Testis (tissue), 3 donors: ENCODE results near the gene KRT20. TPM values are rescaled to one million over a fixed set of nuclear protein-coding genes. Genes with fewer than 3 reads are reported as not detected.

Source experiments
- DNase-seq: peaks from one replicate; pipeline ENCODE4 v3.0.0-alpha.2; 2019
- H3K27ac ChIP-seq, 2 donors: fragments of 200-600 bp; sonication (generic); one replicate each; pipeline ENCODE4 v1.5.1; 2019
- H3K27me3 ChIP-seq: fragments of 200-600 bp; sonication (generic); one replicate; pipeline ENCODE4 v1.5.1; 2019
- H3K36me3 ChIP-seq: fragments of 200-600 bp; sonication (generic); one replicate; pipeline ENCODE4 v1.5.1; 2017; ENCODE audit warnings: low read depth; ENCODE audit errors: missing control alignments
- H3K4me1 ChIP-seq: fragments of 200-600 bp; sonication (generic); one replicate; pipeline ENCODE4 v1.5.1; 2019
- H3K4me3 ChIP-seq, 2 donors: fragments of 200-600 bp; sonication (generic); one replicate each; pipeline ENCODE4 v1.5.1; 2017 to 2019
- H3K9me3 ChIP-seq: fragments of 200-600 bp; sonication (generic); one replicate; pipeline ENCODE4 v1.5.1; 2017
- CTCF ChIP-seq, 3 experiments: fragments of 450-650 bp in 2 of 3; fragments of 200-600 bp in 1 of 3; sonication (generic) in 1 of 3; IDR thresholded peaks; one replicate each; pipeline ENCODE4 v1.5.1; 2016 to 2019; ENCODE audit warnings: antibody characterized with exemption in 3 of 3, mild to moderate bottlenecking in 2 of 3, moderate library complexity in 1 of 3
- POLR2A ChIP-seq: fragments of 450-650 bp; IDR thresholded peaks from one replicate; pipeline ENCODE4 v1.6.1; 2017; ENCODE audit warnings: antibody characterized with exemption, mild to moderate bottlenecking, moderate library complexity
- WGBS, 2 donors: methylation state at CpG; one replicate each; pipeline ENCODE4 v1.1.5; 2018; 5-methylcytosine and 5-hydroxymethylcytosine counted together
- intact Hi-C: fragments of 100-400 bp; cut with DNase I; formaldehyde crosslinking; loops from one replicate; pipeline ENCODE4 v1.15.1; 2023; ENCODE audit warnings: low total_unique reads
- polyA plus RNA-seq: library from polyadenylated mRNA; stranded (reverse); fragments of 350-450 nt; fragmentation: Illumina TruSeq; extraction: RNeasy Lipid Tissue Mini Kit (QIAGEN cat#74804); gene quantifications from one replicate; pipeline ENCODE4 v1.2.3, GENCODE V29; 2014; ENCODE audit warnings: low read depth, low replicate concordance; ENCODE audit not compliant: insufficient read depth
- total RNA-seq, 2 donors: library from RNA; depleted of rRNA; stranded (reverse); fragments of >200 nt; gene quantifications; one replicate each; pipeline ENCODE4 v1.2.3, GENCODE V29; 2016

KRT20 gene
- total and polyA plus RNA-seq, 3 donors from 2014 or later, result not detected

DNA sequence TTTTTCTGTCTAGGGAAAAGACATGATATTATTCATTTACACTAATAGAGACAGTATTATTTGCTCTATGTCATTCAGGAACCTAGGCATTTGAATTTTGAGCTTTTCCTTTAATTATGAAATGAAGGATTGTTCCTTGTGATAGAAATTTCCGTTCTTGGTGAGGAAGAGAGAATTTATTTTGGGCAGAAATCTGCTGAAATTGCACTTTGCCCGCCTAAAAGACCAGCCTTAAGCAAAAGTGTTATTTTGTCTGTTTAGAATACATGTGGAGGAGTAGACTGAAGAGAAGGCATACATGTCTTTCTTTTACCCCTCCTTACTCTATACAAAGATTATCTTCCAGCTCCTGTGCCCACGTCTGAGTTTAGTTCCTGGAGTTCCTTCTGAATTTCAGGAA is 45.8 kb downstream of the KRT20 start:
- no peak for DNase-seq
- Histone ChIP-seq H3K36me3 (no peaks in the 10 kb centered on the region), H3K27me3 (no peaks in the 10 kb centered on the region), H3K4me1 (peaks cover 4% of the 10 kb centered on the region), H3K9me3 (no peaks in the 10 kb centered on the region), H3K27ac (no peak overlapping the region), H3K4me3 (no peak overlapping the region)
- TF ChIP-seq POLR2A, result no peak
- TF ChIP-seq CTCF (IDR thresholded peaks at IDR 0.05), result no peak
- WGBS, 2 donors, result 81 to 87% methylated on average over 3 of the region's 3 CpGs
- intact Hi-C loops, result no loop called here

GRCh38 chr17:40836020-40836419 is 49.0 kb downstream of the KRT20 start:
- Histone ChIP-seq H3K36me3 (no peaks in the 10 kb centered on the region), H3K27me3 (no peaks in the 10 kb centered on the region), H3K9me3 (no peaks in the 10 kb centered on the region), H3K4me3 (no peak overlapping the region), H3K27ac (no peak overlapping the region), H3K4me1 (peaks cover 8% of the 10 kb centered on the region)
- TF ChIP-seq CTCF (IDR thresholded peaks at IDR 0.05) (no peak), POLR2A (no peak)
- DNase-seq, result no peak
- WGBS, 2 donors, result 92% methylated on average over 4 of the region's 4 CpGs
- intact Hi-C loops, result no loop called here

DNA sequence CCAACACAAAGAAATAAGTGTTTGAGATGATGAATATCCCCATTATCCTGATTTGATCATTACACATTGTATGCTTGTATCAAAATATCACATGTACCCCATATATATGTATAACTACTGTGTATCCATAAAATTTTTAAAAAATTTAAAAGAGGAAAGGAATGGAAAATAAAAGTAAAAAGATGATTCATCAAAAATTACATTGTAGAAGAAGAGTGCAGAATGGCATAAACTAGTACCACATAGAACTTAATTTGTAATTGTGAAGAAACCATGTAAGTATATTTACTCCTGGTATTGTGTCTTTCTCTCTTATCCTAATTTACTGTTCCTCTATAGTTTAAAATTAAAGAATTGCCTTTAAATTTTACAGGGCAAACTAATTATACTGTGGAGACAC is 51.2 kb downstream of the KRT20 start:
- H3K9me3 ChIP-seq, result no peaks in the 10 kb centered on the region
- H3K27ac ChIP-seq, result no peak overlapping the region
- peaks cover 13% of the 10 kb centered on the region for H3K4me1 ChIP-seq
- DNase-seq, result no peak
- H3K4me3 ChIP-seq, result no peak overlapping the region
- H3K36me3 ChIP-seq, result no peaks in the 10 kb centered on the region
- intact Hi-C loops, result no loop called here
- no peak for TF ChIP-seq POLR2A
- TF ChIP-seq CTCF (IDR thresholded peaks at IDR 0.05), result no peak
- H3K27me3 ChIP-seq, result no peaks in the 10 kb centered on the region

DNA sequence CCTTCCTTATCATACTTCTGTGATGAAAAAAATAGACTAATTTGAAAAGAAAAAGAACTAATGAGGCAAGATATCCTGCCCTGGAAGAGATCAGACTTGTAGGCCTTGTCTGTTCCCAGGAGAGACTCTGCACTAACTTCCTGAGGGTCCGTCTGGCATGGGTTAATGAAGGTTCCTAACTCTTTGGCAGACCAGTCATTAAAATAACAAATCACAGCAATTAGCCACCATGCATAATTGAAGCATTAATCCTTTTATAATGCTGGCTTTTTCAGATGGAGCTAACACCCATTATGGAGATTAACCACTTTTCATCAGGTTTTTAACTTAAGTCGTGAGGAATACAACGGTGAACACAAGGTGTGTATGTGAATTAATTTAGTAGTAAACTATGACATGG is 52.2 kb downstream of the KRT20 start:
- intact Hi-C loops, result no loop called here
- WGBS, 2 donors, result 50 to 52% methylated on average over 3 of the region's 3 CpGs

More for the DNA sequence above, 52.2 kb downstream of the KRT20 start:
- Histone ChIP-seq H3K9me3 (no peaks in the 10 kb centered on the region), H3K4me3 (no peak overlapping the region), H3K36me3 (no peaks in the 10 kb centered on the region), H3K27me3 (no peaks in the 10 kb centered on the region), H3K4me1 (peaks cover 19% of the 10 kb centered on the region), H3K27ac (peak overlapping the region; percentile 34 to 66)
- no peak for DNase-seq
- no peak for TF ChIP-seq CTCF (IDR thresholded peaks at IDR 0.05)
- no peak for TF ChIP-seq POLR2A
